Measurements from ENCODE around the gene TMTC3. TPM values are rescaled to one million over a fixed set of nuclear protein-coding genes. Genes with fewer than 3 reads are reported as not detected.

The TMTC3 gene
- polyA plus RNA-seq, 2 of the 4 experiments (the other 2 are of a cell fraction) = 12.0 to 34.9 TPM

DNA sequence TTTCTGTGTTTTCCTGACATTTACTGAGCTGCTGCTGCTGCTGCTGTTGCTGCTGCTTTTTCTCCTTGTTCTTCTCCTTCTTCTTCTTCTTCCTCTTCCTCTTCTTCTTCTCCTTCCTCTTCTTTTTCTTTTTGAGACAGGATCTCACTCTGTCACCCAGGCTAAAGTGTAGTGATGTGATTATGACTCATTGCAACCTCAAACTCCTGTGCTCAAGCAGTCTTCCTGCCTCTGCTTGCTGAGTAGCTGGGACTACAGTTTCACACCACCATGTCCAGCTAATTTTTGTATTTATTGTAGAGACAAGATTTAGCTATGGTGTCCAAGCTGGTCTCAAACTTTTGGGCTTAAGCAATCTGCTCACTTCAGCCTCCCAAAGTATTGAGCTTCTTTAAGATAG lies 95.8 kb downstream of the TMTC3 start:
- ChIA-PET POLR2A (no interaction called here), CTCF (interaction anchor here (1.2 kb wide), 1 partner anchor 15 kb away, joined by 3 read pairs; no protein-coding TSS in a partner anchor)
- ATAC-seq (peak in 1 of 2 experiments; percentile 71; a peak in 3 of 6 replicates), FAIRE-seq (no peak), DNase-seq (ENCODE audit: low read depth in 1 of 2, low spot score in 1 of 2) (peak in 1 of 2 experiments; percentile 26)
- Histone ChIP-seq H3K27ac (peak overlapping the region in 1 of 2 experiments; percentile 54; a peak in 3 of 6 replicates), H3K4me3 (no peak overlapping the region), H3K4me2 (peak overlapping the region; percentile 8; the same call in 1 of the 3 replicates), H3K9me3 (peaks cover 3% of the 10 kb centered on the region; the same call in 1 of the 3 replicates), H3K4me1 (peaks cover 24% of the 10 kb centered on the region)
- TF ChIP-seq JUNB (IDR thresholded peaks at IDR 0.05) = 0 out of 2 replicates have a peak, but pooled peaks have one; percentile 20
- TF ChIP-seq KDM5A (IDR thresholded peaks at IDR 0.05) = no peak
- TF ChIP-seq RAD21 (conservative IDR thresholded peaks at IDR 0.05 in 1 of 2, IDR thresholded peaks at IDR 0.05 in 1 of 2) = no peak
- TF ChIP-seq ELK1 (IDR thresholded peaks at IDR 0.05; ENCODE audit: low read depth, low read length) = no peak
- no peak for TF ChIP-seq HOXB5 (CRISPR knock-in tag; IDR thresholded peaks at IDR 0.05)
- no peak for TF ChIP-seq POLR2A (IDR thresholded peaks at IDR 0.05; ENCODE audit: low read length)
- TF ChIP-seq, protein P1, sequence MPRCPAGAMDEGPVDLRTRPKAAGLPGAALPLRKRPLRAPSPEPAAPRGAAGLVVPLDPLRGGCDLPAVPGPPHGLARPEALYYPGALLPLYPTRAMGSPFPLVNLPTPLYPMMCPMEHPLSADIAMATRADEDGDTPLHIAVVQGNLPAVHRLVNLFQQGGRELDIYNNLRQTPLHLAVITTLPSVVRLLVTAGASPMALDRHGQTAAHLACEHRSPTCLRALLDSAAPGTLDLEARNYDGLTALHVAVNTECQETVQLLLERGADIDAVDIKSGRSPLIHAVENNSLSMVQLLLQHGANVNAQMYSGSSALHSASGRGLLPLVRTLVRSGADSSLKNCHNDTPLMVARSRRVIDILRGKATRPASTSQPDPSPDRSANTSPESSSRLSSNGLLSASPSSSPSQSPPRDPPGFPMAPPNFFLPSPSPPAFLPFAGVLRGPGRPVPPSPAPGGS (IDR thresholded peaks at IDR 0.05) = no peak
- no peak for TF ChIP-seq TP53 (CRISPR knock-in tag; IDR thresholded peaks at IDR 0.05)
- no peak for TF ChIP-seq FOSL2 (IDR thresholded peaks at IDR 0.05)
- TF ChIP-seq FOSL2 (CRISPR knock-in tag; IDR thresholded peaks at IDR 0.05) = peak; percentile 50
- TF ChIP-seq RNF2 (IDR thresholded peaks at IDR 0.05; ENCODE audit: borderline replicate concordance, low read depth) = no peak
- no peak for TF ChIP-seq RARB (CRISPR knock-in tag; IDR thresholded peaks at IDR 0.05)
- TF ChIP-seq FOSB (CRISPR knock-in tag; IDR thresholded peaks at IDR 0.05) = no peak
- TF ChIP-seq, protein P2, sequence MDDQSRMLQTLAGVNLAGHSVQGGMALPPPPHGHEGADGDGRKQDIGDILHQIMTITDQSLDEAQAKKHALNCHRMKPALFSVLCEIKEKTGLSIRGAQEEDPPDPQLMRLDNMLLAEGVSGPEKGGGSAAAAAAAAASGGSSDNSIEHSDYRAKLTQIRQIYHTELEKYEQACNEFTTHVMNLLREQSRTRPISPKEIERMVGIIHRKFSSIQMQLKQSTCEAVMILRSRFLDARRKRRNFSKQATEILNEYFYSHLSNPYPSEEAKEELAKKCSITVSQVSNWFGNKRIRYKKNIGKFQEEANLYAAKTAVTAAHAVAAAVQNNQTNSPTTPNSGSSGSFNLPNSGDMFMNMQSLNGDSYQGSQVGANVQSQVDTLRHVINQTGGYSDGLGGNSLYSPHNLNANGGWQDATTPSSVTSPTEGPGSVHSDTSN (IDR thresholded peaks at IDR 0.05) = no peak
- TF ChIP-seq ZFP36 (IDR thresholded peaks at IDR 0.05; ENCODE audit: borderline replicate concordance, partially characterized antibody) = no peak
- TF ChIP-seq, protein P3, sequence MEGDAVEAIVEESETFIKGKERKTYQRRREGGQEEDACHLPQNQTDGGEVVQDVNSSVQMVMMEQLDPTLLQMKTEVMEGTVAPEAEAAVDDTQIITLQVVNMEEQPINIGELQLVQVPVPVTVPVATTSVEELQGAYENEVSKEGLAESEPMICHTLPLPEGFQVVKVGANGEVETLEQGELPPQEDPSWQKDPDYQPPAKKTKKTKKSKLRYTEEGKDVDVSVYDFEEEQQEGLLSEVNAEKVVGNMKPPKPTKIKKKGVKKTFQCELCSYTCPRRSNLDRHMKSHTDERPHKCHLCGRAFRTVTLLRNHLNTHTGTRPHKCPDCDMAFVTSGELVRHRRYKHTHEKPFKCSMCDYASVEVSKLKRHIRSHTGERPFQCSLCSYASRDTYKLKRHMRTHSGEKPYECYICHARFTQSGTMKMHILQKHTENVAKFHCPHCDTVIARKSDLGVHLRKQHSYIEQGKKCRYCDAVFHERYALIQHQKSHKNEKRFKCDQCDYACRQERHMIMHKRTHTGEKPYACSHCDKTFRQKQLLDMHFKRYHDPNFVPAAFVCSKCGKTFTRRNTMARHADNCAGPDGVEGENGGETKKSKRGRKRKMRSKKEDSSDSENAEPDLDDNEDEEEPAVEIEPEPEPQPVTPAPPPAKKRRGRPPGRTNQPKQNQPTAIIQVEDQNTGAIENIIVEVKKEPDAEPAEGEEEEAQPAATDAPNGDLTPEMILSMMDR (IDR thresholded peaks at IDR 0.05) = no peak
- TF ChIP-seq POLR2AphosphoS2 (conservative IDR thresholded peaks at IDR 0.05; ENCODE audit: low read length) = no peak
- TF ChIP-seq CHD2 (IDR thresholded peaks at IDR 0.05; ENCODE audit: low read length, partially characterized antibody) = no peak

DNA sequence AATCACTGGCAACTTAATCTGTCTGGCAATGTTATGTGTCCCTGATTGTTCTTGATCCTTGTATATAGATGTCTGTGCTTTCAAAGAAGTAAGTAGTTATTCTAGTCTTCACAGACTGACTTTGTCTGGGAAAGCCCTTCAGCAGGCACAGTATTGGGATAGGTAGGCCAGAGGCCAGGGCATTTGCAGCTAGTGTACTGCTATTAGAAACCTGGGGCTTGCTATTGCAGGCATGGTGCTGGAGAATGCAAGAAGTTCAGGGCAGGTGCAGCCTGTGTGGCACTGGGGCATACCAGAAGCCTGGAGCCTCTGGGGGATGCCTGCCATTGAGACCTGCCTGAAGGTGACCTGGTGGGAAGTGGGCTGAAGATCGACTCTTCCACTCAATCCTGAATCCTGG lies 96.3 kb downstream of the TMTC3 start:
- peak overlapping the region; percentile 8; the same call in 1 of the 3 replicates for H3K4me2 ChIP-seq
- H3K4me3 ChIP-seq = no peak overlapping the region
- no peak for DNase-seq (ENCODE audit: low read depth in 1 of 2, low spot score in 1 of 2)
- no peak for FAIRE-seq
- peak; percentile 39 to 61; a peak in 4 of 6 replicates for ATAC-seq
- H3K27ac ChIP-seq = peak overlapping the region in 1 of 2 experiments; percentile 54; a peak in 3 of 6 replicates
- POLR2A ChIA-PET = no interaction called here
- CTCF ChIA-PET = interaction anchor here (1.2 kb wide), 1 partner anchor 16 kb away, joined by 3 read pairs; no protein-coding TSS in a partner anchor
- peaks cover 24% of the 10 kb centered on the region for H3K4me1 ChIP-seq
- H3K9me3 ChIP-seq = peaks cover 3% of the 10 kb centered on the region; the same call in 1 of the 3 replicates
- 83% methylated on average over 1 of the region's 1 CpG for WGBS (ENCODE audit: missing lambda C conversion rate)
- no peak for TF ChIP-seq EP300 (IDR thresholded peaks at IDR 0.05)
- no peak for TF ChIP-seq TFCP2L1 (CRISPR knock-in tag; IDR thresholded peaks at IDR 0.05)
- TF ChIP-seq HOXA7 (CRISPR knock-in tag; IDR thresholded peaks at IDR 0.05) = no peak
- no peak for TF ChIP-seq KDM5A (IDR thresholded peaks at IDR 0.05)
- TF ChIP-seq NPAS2 (CRISPR knock-in tag; IDR thresholded peaks at IDR 0.05; ENCODE audit: borderline replicate concordance) = no peak
- TF ChIP-seq, protein P4, sequence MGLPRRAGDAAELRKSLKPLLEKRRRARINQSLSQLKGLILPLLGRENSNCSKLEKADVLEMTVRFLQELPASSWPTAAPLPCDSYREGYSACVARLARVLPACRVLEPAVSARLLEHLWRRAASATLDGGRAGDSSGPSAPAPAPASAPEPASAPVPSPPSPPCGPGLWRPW (IDR thresholded peaks at IDR 0.05) = no peak
- no peak for TF ChIP-seq PHF8 (IDR thresholded peaks at IDR 0.05; ENCODE audit: borderline replicate concordance, low read depth)
- TF ChIP-seq ATOH8 (CRISPR knock-in tag; IDR thresholded peaks at IDR 0.05; ENCODE audit: low read depth) = no peak
- no peak for TF ChIP-seq GATA3 (IDR thresholded peaks at IDR 0.05; ENCODE audit: borderline replicate concordance)
- TF ChIP-seq CBX2 (IDR thresholded peaks at IDR 0.05; ENCODE audit: borderline replicate concordance, low read depth) = no peak
- no peak for TF ChIP-seq JUN (IDR thresholded peaks at IDR 0.05)
- no peak for TF ChIP-seq HOXB5 (CRISPR knock-in tag; IDR thresholded peaks at IDR 0.05)
- no peak for TF ChIP-seq MYC (IDR thresholded peaks at IDR 0.05; ENCODE audit: borderline replicate concordance, low read length)
- no peak for TF ChIP-seq HOXB13 (CRISPR knock-in tag; IDR thresholded peaks at IDR 0.05; ENCODE audit: low read depth)
- TF ChIP-seq, protein P1 (IDR thresholded peaks at IDR 0.05) = no peak

Data from A549 (cell line).